Measurements from ENCODE around the gene ECHDC1. TPM values are rescaled to one million over a fixed set of nuclear protein-coding genes. Genes with fewer than 3 reads are reported as not detected.

The ECHDC1 gene
- total RNA-seq, 1 experiment from 2014 or later = 47.2 TPM

GRCh38 chr6:127263481-127263880 is 79.9 kb downstream of the ECHDC1 start:
- POLR2A ChIA-PET = no interaction called here
- H3K36me3 ChIP-seq (ENCODE audit: control insufficient read depth in 1 of 2, insufficient read depth in 2 of 2, low read length in 2 of 2) = no peaks in the 10 kb centered on the region
- RAD21 ChIA-PET (ENCODE audit: low non-redundant PET in 1 of 2, low total read pairs in 2 of 2, uncharacterized antibody in 2 of 2, unreplicated experiment in 2 of 2) = no interaction called here
- TF ChIP-seq POLR2AphosphoS5 (IDR thresholded peaks at IDR 0.05; ENCODE audit: low read depth, low read length) = no peak
- TF ChIP-seq MAX (IDR thresholded peaks at IDR 0.05) = no peak
- TF ChIP-seq TCF7L2 (IDR thresholded peaks at IDR 0.05; ENCODE audit: borderline replicate concordance, extremely low read depth, insufficient read depth, insufficient read length) = no peak
- no peak for TF ChIP-seq EGR1 (IDR thresholded peaks at IDR 0.05; ENCODE audit: low read depth)
- TF ChIP-seq CBX3 (IDR thresholded peaks at IDR 0.05; ENCODE audit: low read depth) = no peak
- TF ChIP-seq EZH2phosphoT487 (IDR thresholded peaks at IDR 0.05; ENCODE audit: borderline replicate concordance) = no peak
- TF ChIP-seq ZBTB33 (IDR thresholded peaks at IDR 0.05; ENCODE audit: extremely low read depth, insufficient replicate concordance, low read length) = no peak
- TF ChIP-seq JUND (IDR thresholded peaks at IDR 0.05) = no peak
- TF ChIP-seq SP1 (IDR thresholded peaks at IDR 0.05; ENCODE audit: low read depth) = no peak
- no peak for TF ChIP-seq REST (IDR thresholded peaks at IDR 0.05; ENCODE audit: low read depth)
- TF ChIP-seq CEBPB (IDR thresholded peaks at IDR 0.05; ENCODE audit: low read depth) = no peak
- no peak for TF ChIP-seq SIN3A (IDR thresholded peaks at IDR 0.05; ENCODE audit: low read depth)
- TF ChIP-seq YY1 (IDR thresholded peaks at IDR 0.05; ENCODE audit: extremely low read depth, insufficient replicate concordance, low read depth, low read length) = no peak
- TF ChIP-seq ZFX (IDR thresholded peaks at IDR 0.05) = no peak
- no peak for TF ChIP-seq ZNF274 (IDR thresholded peaks at IDR 0.05; ENCODE audit: low read depth, low read length)
- no peak for TF ChIP-seq CTCF (IDR thresholded peaks at IDR 0.05 in 2 of 3, conservative IDR thresholded peaks at IDR 0.05 in 1 of 3; ENCODE audit: borderline replicate concordance in 1 of 3, insufficient read depth in 1 of 3, low read depth in 2 of 3, low read length in 2 of 3)
- TF ChIP-seq EZH2 (IDR thresholded peaks at IDR 0.05) = no peak
- TF ChIP-seq ATF3 (IDR thresholded peaks at IDR 0.05) = no peak
- no peaks in the 10 kb centered on the region for H3K9me3 ChIP-seq (ENCODE audit: control insufficient read depth in 1 of 2, insufficient read depth in 1 of 2, low read depth in 1 of 2, low read length in 2 of 2)
- H3K4me1 ChIP-seq (ENCODE audit: control insufficient read depth in 1 of 2, insufficient read depth in 2 of 2, low read length in 2 of 2) = peaks cover 3 to 12% of the 10 kb centered on the region in 2 experiments; a peak in 3 of 4 replicates
- CTCF ChIA-PET = no interaction called here
- ATAC-seq (no peak), DNase-seq (ENCODE audit: low read depth, low spot score) (no peak)
- H3K79me2 ChIP-seq (ENCODE audit: insufficient read depth, low read length) = peaks cover 14% of the 10 kb centered on the region
- H3K4me3 ChIP-seq (replicated peaks in 1 of 2; ENCODE audit: low read depth in 1 of 2, low read length in 2 of 2) = no peak overlapping the region
- H3K9me2 ChIP-seq (ENCODE audit: insufficient read depth) = no peaks in the 10 kb centered on the region
- no peak overlapping the region for H3K4me2 ChIP-seq (ENCODE audit: low read length)
- H2AFZ ChIP-seq (ENCODE audit: low read depth, low read length, poor library complexity, severe bottlenecking) = no peak overlapping the region
- H3K27me3 ChIP-seq (ENCODE audit: insufficient read depth, low read length) = no peaks in the 10 kb centered on the region
- no peak overlapping the region for H3K27ac ChIP-seq (ENCODE audit: low read depth, low read length)
- intact Hi-C loops (cut with micrococcal nuclease) = no loop called here
- no TSS peak for BruUV-seq (replicated peaks)
- H4K20me1 ChIP-seq (ENCODE audit: insufficient read depth) = no peaks in the 10 kb centered on the region
- no peak overlapping the region for H3K9ac ChIP-seq (ENCODE audit: low read length)

Data from HCT116 (cell line).